ENCODE results near the gene GIPC3.
"Not testable (repeated sequence)": the region's sequence is repeated elsewhere in the genome, so short reads cannot be mapped to it uniquely, and the experiment has no call there.

Gene GIPC3

DNA sequence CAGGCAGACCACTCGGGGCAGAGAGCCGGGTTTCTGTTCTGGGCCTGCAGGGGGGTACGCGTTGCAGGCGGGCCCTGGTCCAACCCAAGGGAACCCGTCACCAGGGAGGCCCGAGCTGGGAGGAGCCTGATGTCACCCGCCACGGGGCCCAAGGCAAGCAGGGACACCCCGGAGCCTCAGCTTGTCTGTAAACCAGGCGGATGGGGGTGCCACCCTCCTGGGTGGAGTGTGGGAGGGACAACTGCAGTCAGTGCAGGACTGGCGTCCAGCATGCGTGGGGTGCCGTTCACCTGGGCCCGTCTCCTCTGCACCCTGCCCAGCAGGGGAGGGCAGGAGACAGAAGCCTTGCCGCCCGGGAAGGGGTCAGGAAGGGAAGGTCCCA, 34.3 kb downstream of the GIPC3 start:
- DNase-seq, result no peak

DNA sequence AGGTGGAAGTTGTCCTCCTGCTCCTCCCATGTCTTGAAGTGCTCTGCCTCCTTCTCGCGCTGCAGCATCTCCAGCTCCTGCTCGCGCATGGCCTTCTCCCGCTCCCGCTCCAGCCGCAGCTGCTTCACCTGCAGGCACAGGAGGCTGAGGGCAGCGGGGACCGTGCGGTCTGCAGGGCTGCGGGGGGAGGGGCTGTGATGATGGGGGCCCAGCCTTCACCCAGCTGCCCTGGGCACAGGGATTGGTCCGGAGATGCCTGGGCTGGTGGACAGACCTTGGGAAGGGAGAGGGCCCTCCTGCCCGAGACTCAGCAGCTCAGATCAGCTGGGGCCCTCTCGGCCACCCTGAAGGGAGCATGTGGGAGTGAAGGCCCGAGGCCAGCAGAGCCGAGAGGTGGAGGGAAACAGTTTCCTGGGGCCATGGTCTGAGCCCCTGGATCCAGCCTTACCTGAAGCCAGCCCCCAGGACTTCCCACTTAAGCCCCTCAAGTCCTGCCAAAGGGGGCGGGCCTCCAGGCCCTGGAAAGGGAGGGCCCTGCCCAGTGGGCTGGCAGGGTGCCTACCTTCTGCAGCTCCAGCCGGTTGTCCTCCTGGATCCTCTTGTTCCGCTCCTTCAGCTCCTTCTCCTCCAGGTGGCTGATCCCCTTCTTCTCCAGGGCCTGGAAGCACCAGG, 35.0 kb downstream of the GIPC3 start:
- no peak for DNase-seq

DNA sequence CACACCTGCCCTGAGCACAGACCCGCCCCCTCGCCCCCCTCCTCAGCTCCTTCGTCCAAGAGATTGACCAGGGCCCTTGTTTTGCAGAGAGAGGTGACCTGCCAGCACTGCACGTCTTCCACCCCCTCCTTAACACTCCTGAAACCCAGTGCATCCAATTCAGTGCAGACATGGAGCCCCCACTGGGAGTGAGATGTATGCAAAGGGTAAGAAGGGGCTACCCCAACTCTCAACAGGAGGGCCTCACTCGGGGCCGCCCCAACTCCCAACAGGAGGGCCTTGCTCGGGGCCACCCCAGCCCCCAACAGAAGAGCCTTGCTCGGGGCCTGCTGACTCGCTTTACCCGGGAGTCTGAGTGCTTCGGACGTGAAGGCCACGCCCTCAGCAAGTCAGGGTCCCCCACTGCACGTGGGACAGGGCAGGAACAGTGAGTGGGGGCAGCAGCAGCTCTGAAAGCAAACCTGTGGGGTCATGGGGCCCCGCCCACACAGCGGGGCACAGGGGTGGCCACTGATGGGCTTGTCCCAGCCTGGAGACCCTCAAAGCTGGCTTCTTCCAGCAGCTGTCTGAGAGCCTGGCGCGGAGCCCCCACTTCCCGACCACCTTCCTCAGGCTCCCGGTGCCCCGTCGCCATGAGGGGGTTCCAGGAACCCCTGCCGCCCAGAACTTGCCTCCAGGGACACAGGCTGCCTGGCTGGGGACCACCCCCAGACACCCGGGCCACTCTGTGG, 35.7 kb downstream of the GIPC3 start:
- no peak for DNase-seq

DNA sequence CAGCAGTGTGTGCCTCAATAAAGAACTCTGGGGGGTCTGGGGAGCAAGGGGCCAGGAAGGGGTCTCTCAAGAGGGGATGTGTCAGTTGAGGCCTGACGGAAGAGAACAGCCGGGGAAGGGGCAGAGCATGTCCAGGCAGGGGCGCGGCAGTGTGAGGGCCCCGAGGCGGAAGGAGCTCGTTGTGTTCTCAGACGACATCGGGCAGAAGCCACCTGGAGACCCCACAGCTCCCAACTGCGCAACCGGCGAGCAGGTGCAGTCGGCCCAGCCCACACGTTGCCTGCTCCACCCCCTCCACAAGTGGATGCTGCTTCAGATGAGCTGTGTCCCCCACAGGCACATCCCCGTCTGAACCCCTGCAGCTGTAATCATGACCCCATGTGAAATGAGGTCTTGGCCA, 36.4 kb downstream of the GIPC3 start:
- no peak for DNase-seq

DNA sequence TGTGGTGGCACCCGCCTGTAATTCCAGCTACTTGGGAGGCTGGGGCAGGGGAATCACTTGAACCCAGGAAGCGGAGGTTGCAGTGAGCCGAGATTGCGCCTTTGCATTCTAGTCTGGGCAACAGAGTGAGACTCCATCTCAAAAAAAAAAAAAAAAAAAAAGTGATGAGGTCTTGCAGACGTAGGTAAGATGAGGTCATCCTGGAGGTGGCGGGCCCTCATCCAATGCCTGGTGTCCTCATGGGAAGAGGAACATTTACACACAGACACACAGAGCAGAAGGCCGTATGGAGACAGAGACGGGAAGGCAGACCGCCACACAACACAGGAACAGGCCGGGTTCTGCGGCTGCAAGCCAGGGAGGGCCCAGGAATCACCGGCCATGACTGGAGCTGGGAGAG, 36.9 kb downstream of the GIPC3 start:
- DNase-seq, result no peak

DNA sequence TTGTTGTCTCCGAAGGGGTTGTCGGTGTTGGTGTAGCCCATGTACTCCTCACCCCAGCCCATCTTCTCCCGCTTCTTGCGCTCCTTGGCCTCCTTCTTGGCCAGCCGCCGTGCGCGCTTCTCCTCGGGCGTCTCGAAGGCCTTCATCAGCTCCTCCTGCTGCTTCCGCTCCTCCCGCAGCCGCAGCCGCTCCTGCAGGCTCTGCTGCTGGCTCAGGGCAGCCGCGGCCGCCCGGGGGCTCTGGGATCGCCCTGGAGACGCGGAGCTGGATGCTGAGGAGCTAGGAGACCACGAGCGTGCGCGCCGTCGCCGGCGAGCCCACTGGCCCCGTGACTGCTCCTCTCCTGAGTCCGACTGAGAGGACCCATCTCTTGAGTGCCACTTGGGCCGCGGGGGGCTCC, 38.4 kb downstream of the GIPC3 start:
- DNase-seq, result no peak

DNA sequence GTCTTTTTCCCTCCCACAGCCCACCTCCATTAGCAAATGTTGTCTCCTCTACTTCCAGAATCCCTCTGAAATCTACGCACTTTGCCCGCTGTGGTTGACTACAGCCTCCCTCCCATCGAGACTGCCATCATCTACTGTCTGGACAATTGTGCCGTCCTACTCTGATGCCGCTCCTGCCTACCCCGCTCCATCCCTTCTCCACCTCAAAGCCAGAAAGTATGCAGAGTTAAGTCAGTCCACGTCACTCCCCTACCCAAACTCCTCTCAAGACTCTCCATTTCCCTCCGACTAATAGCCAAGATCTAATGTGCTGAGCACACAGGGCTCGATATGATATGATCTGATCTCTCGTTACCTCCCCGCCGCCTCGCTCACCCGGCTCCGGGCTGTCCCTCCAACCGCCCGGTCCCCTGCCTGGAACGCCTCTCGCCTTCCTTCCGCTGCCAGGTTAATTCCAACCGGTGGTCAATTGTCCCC, 40.8 kb downstream of the GIPC3 start:
- DNase-seq, result no peak

DNA sequence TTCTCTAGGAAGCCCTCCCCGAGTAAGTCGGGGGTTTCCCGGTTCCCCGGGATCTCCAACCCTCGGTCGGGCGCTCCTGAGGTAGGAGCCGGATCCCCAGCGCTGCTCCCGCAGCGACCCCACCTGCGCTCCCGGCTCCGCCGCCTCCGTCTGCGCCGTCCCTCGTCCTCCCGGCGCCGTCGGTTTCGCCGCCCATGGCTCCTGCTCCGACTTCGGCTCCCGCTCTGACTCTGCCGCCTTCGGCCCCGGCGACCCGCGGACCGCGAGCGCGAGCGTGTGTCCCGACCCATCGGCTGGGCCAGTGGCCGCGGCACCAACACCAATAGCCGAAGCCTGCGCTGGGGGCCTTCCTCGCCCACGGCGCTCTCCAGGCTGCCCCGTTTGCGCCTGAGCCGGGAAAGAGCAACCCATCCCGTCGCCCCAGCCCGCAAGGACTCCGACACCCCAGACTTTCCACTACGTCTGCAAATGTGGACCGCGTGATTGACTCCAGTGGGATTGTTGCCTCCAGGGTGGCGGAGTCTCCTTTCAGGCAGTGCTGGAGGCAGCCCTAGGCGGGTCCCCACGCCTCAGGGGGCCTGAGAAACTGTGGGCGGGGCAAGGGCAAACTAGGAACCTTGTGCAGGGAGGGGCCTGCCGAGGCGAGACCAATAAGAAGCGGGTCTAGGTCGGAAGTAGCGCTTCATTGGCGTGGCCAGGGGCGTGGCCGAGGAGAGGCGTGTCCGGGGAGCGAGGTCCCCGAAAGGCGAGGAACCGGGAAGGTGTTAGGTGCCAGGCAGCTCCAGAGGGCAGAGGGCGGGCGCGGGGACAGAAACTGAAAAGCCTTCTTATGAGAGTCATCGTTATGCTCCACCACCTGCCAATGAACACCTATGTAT, 41.4 kb downstream of the GIPC3 start, which contains the start of gene CACTIN:
CACTIN (minus strand) TSS at position 318 of the 878 bp plus-strand sequence; CDS start at position 290, 28 bp downstream.
- DNase-seq, result peak; percentile 99

DNA sequence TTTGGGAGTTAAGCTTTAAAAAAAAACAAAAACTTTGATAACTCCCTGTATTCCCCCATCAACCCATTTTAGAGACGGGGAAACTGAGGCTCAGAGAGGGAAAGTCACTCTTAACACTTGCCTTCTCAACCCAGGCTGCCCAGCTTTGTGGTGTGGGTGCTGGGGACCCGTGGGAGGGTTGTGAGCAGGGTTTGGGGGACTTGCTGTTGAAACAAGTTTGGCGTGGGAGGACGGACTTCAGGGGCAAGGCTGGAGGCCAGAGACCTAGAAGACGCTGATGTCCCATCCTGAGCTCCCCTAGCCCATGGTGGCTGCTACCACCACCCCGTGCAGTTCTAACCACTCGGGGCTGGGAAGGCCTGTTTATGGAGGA, 42.1 kb downstream of the GIPC3 start:
- DNase-seq, result no peak

DNA sequence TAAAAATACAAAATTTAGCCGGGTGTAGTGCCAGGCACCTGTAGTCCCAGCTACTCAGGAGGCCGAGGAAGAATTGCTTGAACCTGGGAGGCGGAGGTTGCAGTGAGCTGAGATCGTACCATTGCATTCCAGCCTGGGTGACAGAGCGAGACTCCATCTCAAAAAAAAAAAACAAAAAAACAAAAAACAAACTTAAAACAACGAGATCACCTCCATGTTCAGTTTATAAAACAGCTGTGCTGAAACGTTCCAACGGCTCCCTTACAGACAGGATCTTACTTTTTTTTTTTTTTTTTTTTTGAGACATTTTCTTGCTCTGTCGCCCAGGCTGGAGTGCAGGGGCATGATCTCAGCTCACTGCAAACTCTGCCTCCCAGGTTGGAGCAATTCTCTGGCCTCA, 43.5 kb downstream of the GIPC3 start:
- DNase-seq, result not testable (repeated sequence)

DNA sequence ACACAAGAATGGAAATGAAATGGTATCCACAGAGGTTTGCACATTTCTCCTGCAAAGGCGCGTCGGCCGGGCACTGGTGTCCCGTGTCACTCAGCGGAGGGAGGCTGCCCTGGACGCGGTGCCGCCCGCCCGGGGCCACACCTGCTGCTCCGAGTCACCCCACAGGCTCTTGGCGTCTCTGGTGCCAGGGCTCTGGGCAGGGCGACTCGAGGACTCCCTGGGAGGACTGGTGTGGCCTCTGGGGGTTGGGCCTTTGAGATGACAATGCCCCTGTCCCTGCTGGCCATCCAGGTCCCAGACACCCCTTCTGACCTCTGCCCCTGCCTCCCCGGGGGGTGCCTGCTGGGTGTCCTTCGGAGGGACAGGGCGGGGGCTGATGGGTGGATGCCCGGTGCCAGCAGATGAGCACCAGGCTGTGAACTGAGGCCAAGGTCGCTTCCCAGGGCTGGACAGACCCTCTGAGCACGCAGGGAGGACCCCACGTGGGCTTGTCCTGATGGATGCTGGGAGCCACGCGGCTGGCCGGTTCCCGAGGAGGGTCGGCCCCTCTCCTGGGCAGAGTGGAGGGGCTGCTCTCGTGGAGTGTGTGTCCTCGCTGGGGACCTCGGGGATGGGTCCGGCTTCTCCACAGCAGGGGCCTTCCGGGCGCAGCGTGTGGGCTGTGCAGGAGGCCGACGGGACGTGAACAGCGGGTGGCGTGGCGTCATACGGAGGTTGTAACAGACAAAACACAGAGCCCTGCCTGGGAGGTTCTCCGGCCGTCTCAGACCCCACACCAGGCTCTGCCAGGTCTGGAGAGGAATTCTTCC, 46.0 kb downstream of the GIPC3 start:
- DNase-seq, result no peak

DNA sequence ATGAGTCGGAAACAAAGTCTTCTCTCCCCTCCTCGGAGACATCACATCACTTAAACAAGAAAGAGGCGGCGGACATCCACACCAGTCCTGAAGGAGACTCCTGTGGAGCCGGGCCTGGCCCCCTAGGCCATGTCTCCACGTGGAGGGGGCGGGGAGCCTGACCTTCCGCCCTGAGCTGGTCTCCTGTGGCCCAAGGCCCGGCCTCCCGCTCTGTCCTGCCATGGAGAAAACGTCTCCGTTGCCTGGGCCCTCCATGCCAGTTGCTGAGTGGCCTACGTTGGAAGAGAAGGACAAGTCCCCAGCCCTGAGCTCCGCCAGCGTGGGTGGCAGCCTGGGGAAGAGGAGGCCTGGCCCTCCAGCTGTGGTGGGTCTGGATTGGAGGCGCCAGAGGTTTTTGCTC, 46.8 kb downstream of the GIPC3 start:
- no peak for DNase-seq

DNA sequence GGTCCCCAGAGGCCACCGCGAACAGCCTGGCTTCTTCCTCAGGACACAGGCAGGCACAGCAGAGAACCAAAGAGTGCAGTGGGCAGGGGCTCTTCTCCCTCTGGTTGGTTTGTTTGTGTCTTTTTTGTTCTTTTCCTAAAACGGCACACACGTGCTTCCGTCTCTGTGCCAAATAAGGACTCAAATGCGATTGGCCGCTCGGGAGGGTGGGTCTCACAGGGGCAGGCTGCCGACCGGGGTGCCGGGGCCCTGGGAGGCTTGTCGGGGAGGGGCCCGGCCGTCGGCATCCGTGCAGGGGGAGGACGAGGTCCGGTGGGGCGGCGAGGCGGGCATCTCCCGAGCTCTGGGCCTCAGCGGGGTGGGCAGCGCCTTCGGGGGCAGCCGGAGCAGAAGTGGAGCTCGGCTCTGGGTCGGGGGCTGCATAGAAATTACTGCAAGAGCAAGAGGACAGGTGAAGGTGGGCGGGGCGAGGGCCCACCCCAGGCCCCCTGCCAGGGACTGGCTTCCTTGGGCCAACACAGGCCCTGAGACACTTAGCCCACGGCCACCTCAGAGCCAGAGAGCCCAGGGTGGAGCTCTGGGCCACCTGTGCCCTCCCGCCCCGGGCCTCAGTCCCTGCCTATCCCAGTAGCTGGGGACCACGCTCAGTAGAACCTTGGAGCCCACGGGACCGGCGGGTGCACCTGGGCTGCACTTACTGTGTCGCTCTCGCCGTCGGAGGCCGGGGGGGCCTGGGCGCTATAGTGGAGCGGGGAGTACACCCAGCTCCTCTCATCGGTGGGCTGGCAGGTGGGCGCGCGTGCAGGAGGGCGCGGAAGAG, 47.7 kb downstream of the GIPC3 start:
- no peak for DNase-seq

DNA sequence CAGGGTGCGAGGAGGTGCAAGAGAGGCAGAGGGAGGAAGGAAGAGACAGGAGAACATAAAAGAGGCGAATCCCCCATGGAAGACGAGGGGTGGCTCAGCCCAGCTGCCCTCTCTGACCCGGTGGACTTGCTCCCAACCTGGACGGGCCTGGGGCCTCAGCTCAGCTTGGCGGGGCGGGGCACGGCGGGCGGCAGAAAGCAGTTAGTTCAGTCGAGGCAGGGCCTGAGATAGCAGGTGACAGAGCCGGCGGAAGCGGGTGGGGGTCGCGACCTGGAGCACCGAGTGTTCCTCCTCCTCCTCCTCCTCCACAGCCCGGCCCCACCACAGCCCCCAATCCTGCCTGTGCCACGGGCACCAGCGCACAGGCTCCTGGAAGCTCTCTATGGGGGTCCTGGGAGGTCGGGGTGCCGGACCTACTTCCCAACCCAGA, 48.3 kb downstream of the GIPC3 start:
- no peak for DNase-seq

DNA sequence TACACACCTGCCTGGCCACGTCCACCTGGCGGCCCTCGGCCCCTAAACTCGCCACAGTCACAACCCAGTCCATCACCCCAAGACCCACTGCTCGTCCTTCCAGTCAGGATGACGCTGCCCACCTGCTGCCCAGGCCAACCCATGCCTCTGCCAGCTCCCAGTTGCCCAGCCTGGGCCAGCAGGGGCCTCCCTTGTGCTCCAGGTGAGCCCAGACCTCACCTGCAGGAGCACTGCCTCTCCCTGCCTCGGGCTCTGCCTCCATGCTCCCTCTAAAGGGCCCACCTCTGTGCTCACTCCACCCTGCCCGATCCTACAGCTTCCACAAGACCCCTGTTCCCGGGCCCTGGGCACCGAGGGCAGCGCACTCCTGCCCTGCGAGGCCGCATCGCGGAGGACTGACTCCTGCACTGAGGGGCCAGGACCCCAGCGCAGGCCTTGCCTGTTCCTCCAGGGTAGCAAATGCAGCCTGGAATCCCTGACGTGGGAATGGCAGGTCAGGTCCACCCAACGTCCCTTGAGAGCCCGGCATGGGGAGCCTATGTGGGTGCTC, 49.3 kb downstream of the GIPC3 start:
- no peak for DNase-seq

DNA sequence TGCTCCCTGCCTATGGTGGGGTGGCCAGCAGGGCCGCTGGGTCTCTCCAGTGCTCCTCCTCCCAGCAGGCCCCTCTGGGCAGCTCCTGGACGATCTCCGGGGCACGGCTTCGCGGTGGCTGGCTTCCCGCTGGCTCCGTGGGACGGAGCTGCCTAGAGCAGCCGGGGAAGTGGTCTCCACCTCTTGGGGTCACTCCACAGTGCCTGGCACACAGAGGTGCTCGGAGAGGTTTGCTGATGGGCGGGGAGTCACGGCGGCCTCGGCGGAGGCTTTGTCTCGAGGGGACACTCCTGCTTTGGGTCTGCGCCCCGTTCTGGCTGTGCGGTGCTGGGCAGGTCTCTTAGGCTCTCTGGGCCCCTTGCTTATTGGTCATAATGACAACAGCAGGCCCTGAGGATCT, 51.2 kb downstream of the GIPC3 start:
- DNase-seq, result no peak

DNA sequence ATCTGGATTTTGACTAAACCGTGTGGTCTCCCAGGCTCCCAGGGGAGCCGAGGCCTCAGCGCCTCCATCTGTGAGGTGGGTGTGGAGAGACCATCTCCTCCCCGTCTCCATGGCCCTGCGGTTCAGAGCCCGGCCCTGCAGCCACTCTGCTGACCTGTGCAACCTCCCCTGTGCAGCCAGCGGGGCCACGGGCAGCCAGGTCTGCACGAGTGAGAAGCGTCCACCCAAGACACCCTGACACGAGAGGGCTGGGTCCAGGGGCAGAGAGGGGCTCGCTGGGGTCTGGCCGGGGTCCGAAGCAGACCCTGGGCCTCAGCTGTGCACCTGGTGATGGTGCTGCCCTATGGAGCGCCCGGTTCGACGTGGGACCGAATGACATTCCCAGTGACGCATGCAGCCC, 51.7 kb downstream of the GIPC3 start:
- no peak for DNase-seq

DNA sequence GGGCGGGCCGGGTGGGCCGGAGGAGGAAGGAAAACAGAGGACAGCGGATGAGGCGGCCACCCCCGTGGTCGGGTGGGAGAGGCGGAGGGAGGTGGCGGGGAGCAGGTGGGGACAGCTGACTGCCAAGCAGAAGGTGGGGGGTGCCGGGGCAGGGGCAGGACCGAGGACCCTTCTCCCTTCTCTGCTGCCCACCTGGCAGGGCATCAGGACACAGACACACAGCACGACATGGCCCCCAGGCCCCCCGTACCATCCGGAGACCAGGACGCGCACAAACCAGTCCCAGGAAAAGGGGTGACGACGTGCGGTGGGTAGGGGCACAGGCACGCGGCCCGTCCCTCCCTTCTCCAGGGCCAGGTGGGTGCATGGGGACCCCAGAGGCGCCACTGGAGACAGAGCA, 52.3 kb downstream of the GIPC3 start:
- DNase-seq, result no peak

DNA sequence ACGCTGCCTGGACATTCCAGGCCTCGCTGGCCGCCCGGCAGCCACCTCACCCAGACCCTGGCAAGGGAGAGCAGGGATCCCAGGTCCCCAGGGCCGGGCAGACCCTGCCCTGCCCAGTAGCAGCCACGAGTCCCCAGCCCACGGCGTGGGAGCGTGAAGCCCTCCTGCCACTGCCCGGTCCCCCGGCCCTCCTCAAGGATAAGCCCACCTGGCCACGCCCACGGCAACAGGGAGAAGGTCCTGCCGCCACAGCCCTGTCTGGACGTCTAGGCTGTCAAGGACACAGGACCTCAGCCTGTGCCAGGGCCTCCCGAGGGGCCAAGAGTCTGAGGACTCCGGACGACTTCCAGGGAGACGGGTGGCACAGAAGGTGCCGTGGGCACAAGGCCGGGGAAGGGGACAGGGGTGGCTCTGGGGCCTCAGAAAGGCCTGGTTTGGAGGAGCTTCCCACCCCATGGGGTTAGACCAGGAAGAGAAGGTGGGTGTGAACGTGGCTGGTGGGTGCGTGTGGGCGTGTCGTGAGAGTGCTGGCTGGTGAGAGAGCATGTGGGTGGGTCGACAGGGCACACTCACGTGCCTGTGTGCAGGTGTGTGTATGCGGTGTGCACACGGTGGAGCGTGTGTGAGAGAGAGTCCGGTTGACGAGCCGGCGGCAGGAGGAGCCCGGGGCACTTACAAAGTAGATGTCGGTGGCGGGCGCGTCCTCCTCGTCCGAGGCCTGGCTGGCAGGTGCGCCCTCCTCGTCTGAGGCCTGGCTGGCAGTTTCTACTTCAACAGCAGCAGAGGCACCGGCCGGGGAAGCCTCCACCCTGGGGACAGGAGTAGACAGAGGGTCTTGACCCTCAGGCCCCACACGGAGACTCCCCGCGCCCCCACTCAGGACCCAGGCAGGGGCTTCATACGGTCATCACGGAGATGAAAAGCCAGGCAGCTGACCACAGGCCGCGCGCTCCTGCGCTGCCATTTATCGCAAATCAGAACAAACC, 53.2 kb downstream of the GIPC3 start:
- DNase-seq, result no peak

DNA sequence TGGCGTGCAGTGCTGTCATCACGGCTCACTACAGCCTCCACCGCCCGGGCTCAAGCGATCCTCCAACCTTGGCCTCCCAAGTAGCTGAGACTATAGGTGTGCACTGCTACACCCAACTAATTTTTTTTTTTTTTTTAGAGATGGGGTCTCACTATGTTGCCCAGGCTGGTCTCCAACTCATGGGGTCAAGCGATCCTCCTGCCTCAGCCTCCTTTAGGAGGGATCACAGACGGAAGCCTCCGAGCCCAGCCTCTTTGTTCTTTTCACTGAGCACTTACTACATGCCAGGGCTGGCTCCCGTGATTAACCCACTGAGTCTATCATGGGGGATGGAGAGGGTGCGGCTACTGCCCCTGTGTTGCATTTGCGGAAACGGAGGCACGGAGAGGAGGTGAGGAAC, 54.2 kb downstream of the GIPC3 start:
- no peak for DNase-seq

Data from NCI-H1092 (cell line).